ENCODE results near the gene NNMT.
"Not testable (repeated sequence)": the region's sequence is repeated elsewhere in the genome, so short reads cannot be mapped to it uniquely, and the experiment has no call there.

The NNMT gene

GRCh38 chr11:114314096-114314495 lies 17.9 kb downstream of the NNMT start:
- DNase-seq = no peak

- DNase-seq = peak in 1 of 5 donors; percentile 33
These were observed 19.7 kb downstream of the NNMT start for GRCh38 chr11:114315749-114316368.

- DNase-seq = no peak
These were observed 21.0 kb downstream of the NNMT start for GRCh38 chr11:114316980-114317786.

- DNase-seq = no peak
These were observed 21.6 kb downstream of the NNMT start for GRCh38 chr11:114317787-114318137.

GRCh38 chr11:114318361-114318760 lies 22.2 kb downstream of the NNMT start:
- DNase-seq = no peak

DNA sequence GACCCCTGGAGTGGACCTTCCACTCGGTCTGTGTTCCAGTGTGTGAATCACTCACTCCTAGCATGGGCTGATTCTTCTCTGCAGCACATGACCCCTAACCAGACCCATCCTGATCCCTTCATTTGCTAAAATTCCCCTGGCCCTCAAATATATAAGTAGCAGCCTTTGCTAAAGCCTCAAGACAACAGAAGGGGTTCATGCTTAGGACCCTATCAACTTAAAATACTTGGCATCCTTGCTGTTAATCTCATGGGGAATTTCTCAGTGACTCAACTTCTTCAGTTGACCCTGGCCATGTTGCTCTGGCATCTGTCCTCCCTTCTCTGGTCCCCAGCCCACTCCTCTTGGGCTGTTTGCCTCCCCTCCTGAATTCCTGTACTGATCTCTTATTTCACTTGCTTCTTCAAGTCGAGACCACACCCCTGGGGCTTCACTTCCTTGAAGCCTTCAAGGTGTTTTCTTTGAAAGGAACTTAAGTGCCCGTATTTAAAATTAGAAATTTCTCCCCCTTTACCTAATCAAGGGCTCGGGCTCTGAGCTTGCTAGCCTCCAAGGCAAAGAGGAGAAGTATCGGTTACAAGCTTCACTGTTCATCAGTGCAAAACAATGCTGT lies 23.6 kb downstream of the NNMT start:
- DNase-seq = no peak

- DNase-seq = no peak
These were observed 25.5 kb downstream of the NNMT start for GRCh38 chr11:114321621-114322257.

DNA sequence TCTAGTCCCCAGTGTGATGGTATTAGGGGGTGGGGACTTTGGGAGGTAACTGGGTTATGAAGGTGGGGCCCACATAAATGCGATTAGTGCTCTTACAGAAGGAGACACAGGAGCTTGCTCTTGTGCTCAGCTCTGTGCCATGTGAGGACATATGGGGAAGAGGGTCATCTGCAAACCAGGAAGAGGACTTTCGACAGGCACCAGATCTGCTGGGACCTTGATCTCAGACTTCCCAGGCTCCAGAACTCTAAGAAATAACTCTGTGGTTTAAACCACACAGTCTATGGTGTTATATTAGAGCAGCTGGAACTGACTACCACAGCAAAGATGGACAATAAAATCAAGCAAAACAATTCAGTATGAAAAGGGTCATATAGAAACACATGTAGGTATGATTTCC lies 26.7 kb downstream of the NNMT start:
- no peak for DNase-seq

GRCh38 chr11:114326151-114326550 lies 30.0 kb downstream of the NNMT start:
- DNase-seq = no peak

GRCh38 chr11:114326776-114327175 lies 30.6 kb downstream of the NNMT start:
- no peak for DNase-seq

- DNase-seq = no peak
These were observed 34.2 kb downstream of the NNMT start for GRCh38 chr11:114330373-114330772.

- DNase-seq = peak in 3 of 5 donors; percentile 9 to 43 (median 15)
These were observed 44.3 kb downstream of the NNMT start for GRCh38 chr11:114340311-114341131.

DNA sequence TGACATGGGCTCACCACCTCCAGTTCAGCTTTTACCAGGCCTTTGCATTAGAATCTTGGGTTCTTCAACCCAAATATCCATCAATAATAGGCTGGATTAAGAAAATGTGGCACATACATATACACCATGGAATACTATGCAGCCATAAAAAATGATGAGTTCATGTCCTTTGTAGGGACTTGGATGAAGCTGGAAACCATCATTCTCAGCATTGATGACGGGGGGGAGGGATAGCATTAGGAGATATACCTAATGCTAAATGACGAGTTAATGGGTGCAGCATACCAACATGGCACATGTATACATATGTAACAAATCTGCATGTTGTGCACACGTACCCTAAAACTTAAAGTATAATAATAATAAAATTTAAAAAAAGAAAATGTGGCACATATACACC lies 45.5 kb downstream of the NNMT start:
- not testable (repeated sequence) for DNase-seq

DNA sequence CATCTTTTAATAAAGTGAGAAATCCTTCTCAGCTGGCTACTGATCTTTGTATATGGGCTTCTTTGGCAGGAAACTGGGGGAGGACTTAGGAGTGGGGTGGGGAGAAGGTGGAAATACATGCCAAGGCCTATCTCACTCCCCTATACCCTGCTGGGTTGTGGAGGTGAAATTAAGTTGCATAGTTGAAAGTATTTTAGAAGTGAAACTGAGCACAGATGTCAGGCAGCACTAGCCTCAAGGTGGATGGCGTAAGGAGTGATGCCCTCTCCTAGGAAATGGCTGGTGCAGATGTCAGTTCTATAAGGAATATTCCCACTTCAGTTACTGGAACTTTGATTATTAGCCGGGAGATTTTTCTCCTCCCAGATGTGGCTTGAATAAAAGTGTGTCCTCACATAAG lies 46.3 kb downstream of the NNMT start:
- DNase-seq = no peak

DNA sequence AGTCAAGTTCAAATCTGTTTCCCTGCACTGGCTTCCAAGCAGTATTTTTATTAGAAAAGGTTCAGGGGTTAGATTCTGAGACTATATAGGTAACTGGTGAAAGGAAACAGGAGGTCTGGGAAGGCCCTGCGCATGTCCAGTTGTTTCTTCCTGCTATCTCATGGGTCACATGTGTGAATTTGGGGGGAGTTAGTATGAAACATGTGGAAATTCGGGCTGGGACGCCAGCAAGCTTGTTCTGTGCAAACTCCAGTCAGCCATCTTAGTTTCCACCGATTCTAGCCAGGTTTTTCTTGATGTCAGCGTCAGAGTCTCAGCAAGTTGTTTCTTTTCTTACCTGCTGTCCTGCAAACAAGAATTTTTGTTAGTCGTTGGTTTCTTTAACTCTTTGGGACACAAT lies 46.8 kb downstream of the NNMT start:
- no peak for DNase-seq

DNA sequence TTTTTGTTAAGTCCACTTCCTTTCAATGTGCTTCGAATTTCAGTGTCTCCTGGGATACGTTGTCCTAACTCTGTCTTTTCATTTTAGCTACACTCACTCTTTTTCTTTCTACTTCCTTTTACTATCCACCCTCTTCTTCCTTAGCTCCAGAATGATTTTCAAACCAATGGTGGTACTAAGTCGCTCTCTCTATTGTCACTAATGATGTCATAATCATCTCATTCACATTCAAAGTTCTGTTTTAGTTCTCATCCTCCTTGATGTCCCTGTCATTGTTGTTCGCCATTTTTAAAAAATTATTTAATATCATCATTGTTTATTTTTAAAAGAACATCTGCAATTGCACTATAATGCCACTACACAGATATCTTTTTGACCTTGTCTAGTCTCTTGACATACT lies 47.3 kb downstream of the NNMT start:
- DNase-seq = no peak

GRCh38 chr11:114344494-114344893 lies 48.3 kb downstream of the NNMT start:
- DNase-seq = no peak

GRCh38 chr11:114345575-114346222 lies 49.5 kb downstream of the NNMT start:
- DNase-seq = no peak

DNA sequence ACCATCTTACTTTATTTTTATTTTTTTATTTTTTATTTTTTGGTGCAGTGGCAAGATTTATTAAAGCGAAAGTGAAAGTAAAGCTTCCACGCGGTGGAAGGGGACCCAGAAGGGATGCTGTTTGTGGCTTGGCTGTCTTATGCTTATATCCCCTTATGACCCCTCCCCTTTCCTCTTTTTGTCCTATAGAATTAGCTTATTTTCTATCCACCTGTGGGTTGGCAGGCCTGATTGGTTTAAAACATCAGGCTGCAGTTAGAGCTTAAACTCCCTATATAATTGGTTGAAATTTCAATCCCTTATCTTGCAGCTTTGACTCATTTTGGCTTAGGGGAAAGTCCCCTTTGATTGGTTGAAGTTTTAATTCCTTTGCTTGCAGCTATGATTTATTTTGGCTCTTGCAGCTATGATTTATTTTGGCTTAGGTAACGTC lies 50.5 kb downstream of the NNMT start:
- peak in 1 of 5 donors; percentile 28 for DNase-seq

DNA sequence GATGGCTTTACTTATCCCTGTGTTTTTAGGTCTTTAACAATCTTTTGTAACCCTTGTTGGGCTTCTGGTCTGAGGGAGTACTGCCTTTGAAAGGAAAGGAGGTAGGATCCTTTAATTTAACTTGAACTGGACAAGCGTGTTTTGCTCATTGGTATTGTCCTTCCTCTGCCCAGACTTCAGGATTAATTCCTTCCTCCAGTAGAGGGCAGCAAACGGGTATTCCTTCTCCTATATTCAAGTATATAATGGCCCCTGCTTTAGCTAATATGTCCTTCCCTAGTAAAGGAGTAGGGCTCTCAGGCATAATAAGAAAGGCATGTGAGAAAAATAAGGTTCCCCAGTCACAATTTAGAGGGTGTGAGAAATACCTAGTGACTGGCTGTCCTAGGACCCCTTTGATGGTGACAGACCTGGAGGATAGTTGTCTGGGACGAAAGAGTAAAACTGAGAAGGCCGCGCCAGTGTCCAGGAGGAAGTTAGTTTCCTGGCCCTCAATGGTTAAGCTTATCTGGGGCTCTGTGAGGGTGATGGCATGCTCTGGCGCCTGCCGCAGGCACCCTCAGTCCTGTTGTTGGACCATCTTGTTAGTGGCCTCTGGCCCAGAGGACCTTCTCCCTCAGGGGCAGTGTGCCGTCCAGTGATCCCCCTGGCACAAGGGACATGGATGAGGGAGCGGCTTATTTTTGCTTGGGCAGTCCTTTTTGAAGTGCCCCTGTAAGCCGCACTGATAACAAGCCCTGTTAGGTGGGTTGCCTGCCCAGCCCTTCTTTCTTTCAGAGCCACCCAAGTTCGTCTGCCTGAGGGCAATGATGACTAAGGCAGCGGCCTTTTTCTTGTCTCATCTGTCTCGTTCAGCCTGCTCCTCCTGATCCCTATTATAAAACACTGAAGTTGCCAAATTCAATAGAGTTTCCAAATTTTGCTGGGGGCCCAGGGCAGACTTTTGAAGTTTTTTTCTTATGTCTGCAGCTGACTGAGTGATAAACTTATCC lies 52.3 kb downstream of the NNMT start:
- peak in 2 of 5 donors; percentile 25 to 28 for DNase-seq

GRCh38 chr11:114350022-114350421 lies 53.8 kb downstream of the NNMT start:
- DNase-seq = no peak
